Calu3 (cell line): ENCODE results near the gene TSPAN9. TPM values are rescaled to one million over a fixed set of nuclear protein-coding genes. Genes with fewer than 3 reads are reported as not detected.

Experiments
- BruUV-seq: library from RNA; stranded (reverse); fragments of 400-500 nt; replicated peaks from 2 replicates; lab custom pipeline; 2021; lab: Mats Ljungman, UMichigan
- CTCF ChIA-PET: fragments of 300-600 bp; sonication (Branson Sonifier 250); formaldehyde crosslinking; loops from one replicate; lab custom pipeline; 2022; ENCODE audit warnings: antibody characterized with exemption; lab: Charles Lee
- DNase-seq: peaks from one replicate; pipeline ENCODE4 v3.0.0; 2022
- H3K27ac Mint-ChIP-seq: one replicate; pipeline ENCODE4 v1.8.0; 2022; ENCODE audit warnings: mixed read lengths; ENCODE audit not compliant: unreplicated experiment
- H3K27me3 Mint-ChIP-seq: one replicate; pipeline ENCODE4 v1.8.0; 2022; ENCODE audit warnings: mixed read lengths; ENCODE audit not compliant: unreplicated experiment
- H3K36me3 Mint-ChIP-seq: one replicate; pipeline ENCODE4 v1.8.0; 2022; ENCODE audit warnings: mild to moderate bottlenecking, moderate library complexity, mixed read lengths; ENCODE audit not compliant: insufficient read depth, unreplicated experiment
- H3K4me1 Mint-ChIP-seq: one replicate; pipeline ENCODE4 v1.8.0; 2022; ENCODE audit warnings: mild to moderate bottlenecking, low read depth, mixed read lengths; ENCODE audit not compliant: unreplicated experiment
- H3K4me3 Mint-ChIP-seq: one replicate; pipeline ENCODE4 v1.8.0; 2022; ENCODE audit warnings: mild to moderate bottlenecking, low read depth, moderate library complexity, mixed read lengths; ENCODE audit not compliant: unreplicated experiment
- H3K9me3 Mint-ChIP-seq: one replicate; pipeline ENCODE4 v1.8.0; 2022; ENCODE audit warnings: low read depth, mixed read lengths; ENCODE audit not compliant: unreplicated experiment
- CTCF ChIP-seq: fragments of 200-600 bp; IDR thresholded peaks from one replicate; pipeline ENCODE4 v1.8.0; 2022; ENCODE audit warnings: antibody characterized with exemption; ENCODE audit not compliant: unreplicated experiment
- intact Hi-C: fragments of 100-400 bp; cut with micrococcal nuclease; formaldehyde crosslinking; loops from one replicate; pipeline ENCODE4 v1.10.0; 2022; ENCODE audit not compliant: unreplicated experiment
- total RNA-seq: library from RNA; stranded (reverse); gene quantifications from 2 replicates; pipeline ENCODE4 v1.2.3, GENCODE V29; 2022

Gene TSPAN9
- total RNA-seq, 1 experiment from 2014 or later: 6.0 TPM

GRCh38 chr12:3045989-3046388 is 31.2 kb upstream of the TSPAN9 start:
- Mint-ChIP-seq H3K27me3 (peaks cover 19% of the 10 kb centered on the region), H3K9me3 (no peaks in the 10 kb centered on the region), H3K4me1 (no peaks in the 10 kb centered on the region), H3K36me3 (peaks cover 11% of the 10 kb centered on the region), H3K27ac (no peak overlapping the region), H3K4me3 (no peak overlapping the region)
- intact Hi-C loops: loop anchor here (10.0 kb wide), 1 partner anchor 151 kb away; the partner anchor contains the start of gene TULP3
- no peak for DNase-seq
- no TSS peak for BruUV-seq
- CTCF ChIA-PET: interaction anchor here (0.7 to 0.8 kb wide), 2 partner anchors 105 to 144 kb away, joined by 3 to 5 read pairs; no protein-coding TSS in a partner anchor
- TF ChIP-seq CTCF: no peak

GRCh38 chr12:3046441-3047200 is 30.6 kb upstream of the TSPAN9 start:
- intact Hi-C loops: loop anchor here (10.0 kb wide), 1 partner anchor 152 kb away; the partner anchor contains the start of gene TULP3
- peaks cover 26% of the 10 kb centered on the region for H3K27me3 Mint-ChIP-seq
- H3K27ac Mint-ChIP-seq: no peak overlapping the region
- no peak overlapping the region for H3K4me3 Mint-ChIP-seq
- no peak for TF ChIP-seq CTCF
- peaks cover 11% of the 10 kb centered on the region for H3K36me3 Mint-ChIP-seq
- no TSS peak for BruUV-seq
- no peaks in the 10 kb centered on the region for H3K4me1 Mint-ChIP-seq
- H3K9me3 Mint-ChIP-seq: no peaks in the 10 kb centered on the region
- CTCF ChIA-PET: no interaction called here
- DNase-seq: no peak

- peaks cover 29% of the 10 kb centered on the region for H3K27me3 Mint-ChIP-seq
- H3K4me1 Mint-ChIP-seq: no peaks in the 10 kb centered on the region
- peaks cover 11% of the 10 kb centered on the region for H3K36me3 Mint-ChIP-seq
- CTCF ChIA-PET: no interaction called here
- no peak for TF ChIP-seq CTCF
- intact Hi-C loops: loop anchor here (10.0 kb wide), 1 partner anchor 153 kb away; the partner anchor contains the start of gene TULP3
- H3K27ac Mint-ChIP-seq: no peak overlapping the region
- no peak overlapping the region for H3K4me3 Mint-ChIP-seq
- no peaks in the 10 kb centered on the region for H3K9me3 Mint-ChIP-seq
- no TSS peak for BruUV-seq
- DNase-seq: no peak
These were observed 29.2 kb upstream of the TSPAN9 start for GRCh38 chr12:3047961-3048360.

- no peaks in the 10 kb centered on the region for H3K9me3 Mint-ChIP-seq
- no peak overlapping the region for H3K27ac Mint-ChIP-seq
- intact Hi-C loops: loop anchor here (10.0 kb wide), 1 partner anchor 154 kb away; the partner anchor contains the start of gene TULP3
- H3K4me3 Mint-ChIP-seq: no peak overlapping the region
- no peak for TF ChIP-seq CTCF
- no peaks in the 10 kb centered on the region for H3K4me1 Mint-ChIP-seq
- CTCF ChIA-PET: no interaction called here
- no TSS peak for BruUV-seq
- peaks cover 11% of the 10 kb centered on the region for H3K36me3 Mint-ChIP-seq
- peaks cover 29% of the 10 kb centered on the region for H3K27me3 Mint-ChIP-seq
- no peak for DNase-seq
These were observed 28.6 kb upstream of the TSPAN9 start for GRCh38 chr12:3048540-3048939.
